HG02571 (cell line): ENCODE data around the gene ST3GAL4.

Experiments
- ATAC-seq: cut with Tn5 transposase; IDR thresholded peaks from one replicate; pipeline ENCODE4 v1.9.1; 2021; ENCODE audit warnings: mild to moderate bottlenecking, moderate library complexity; ENCODE audit not compliant: unreplicated experiment

ST3GAL4 gene

GRCh38 chr11:126418887-126419286 is 63.4 kb downstream of the ST3GAL4 start:
- no peak for ATAC-seq

DNA sequence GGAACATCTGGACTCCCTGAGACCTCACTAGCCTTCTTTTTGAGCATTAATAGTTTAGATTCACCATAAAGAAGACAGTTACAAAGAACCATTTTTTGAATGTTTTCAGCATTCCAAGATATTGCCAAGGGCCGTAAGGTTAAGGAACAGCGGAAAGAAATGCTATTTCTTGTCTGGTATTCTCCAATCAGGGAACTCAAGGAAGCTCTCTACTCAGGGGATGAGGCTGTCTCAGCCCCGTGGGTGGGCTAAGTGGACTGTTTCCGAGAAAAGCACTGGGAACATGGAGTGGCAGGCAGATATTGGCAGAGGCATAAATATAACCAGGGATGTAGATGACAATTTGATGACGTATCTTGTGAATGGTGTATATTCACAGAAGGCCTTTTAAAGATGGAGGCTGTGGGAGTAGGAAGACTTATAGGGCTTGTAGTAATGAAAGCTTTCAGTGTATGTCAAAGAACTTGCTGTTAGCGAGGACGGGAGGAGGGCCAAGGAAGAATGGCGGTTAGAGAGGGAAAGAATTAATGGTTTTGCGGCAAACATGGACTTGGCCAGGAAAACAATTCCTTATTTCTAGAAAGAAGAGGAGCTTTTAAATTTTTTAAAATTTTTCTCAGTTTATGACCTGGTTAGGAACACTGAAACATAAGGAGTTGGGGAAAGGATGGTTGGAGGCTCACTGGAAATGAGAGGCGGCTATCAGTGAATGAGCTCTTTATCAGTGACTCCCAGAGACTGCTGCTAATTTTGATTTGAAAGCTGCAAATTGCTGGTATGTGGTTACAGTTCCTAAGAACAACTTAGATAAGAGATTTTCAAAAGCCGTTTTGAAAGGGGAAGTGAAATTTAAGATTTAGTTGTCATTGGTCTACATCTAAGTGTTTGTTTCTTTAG is 64.6 kb downstream of the ST3GAL4 start:
- ATAC-seq, result peak; percentile 55

- no peak for ATAC-seq
Observed at GRCh38 chr11:126420698-126421256, 65.3 kb downstream of the ST3GAL4 start.

GRCh38 chr11:126421271-126421671 is 65.8 kb downstream of the ST3GAL4 start:
- no peak for ATAC-seq

GRCh38 chr11:126422446-126422845 is 67.0 kb downstream of the ST3GAL4 start:
- no peak for ATAC-seq

GRCh38 chr11:126423154-126423553 is 67.7 kb downstream of the ST3GAL4 start:
- ATAC-seq, result no peak

- ATAC-seq, result no peak
Observed at GRCh38 chr11:126423743-126424142, 68.3 kb downstream of the ST3GAL4 start.

DNA sequence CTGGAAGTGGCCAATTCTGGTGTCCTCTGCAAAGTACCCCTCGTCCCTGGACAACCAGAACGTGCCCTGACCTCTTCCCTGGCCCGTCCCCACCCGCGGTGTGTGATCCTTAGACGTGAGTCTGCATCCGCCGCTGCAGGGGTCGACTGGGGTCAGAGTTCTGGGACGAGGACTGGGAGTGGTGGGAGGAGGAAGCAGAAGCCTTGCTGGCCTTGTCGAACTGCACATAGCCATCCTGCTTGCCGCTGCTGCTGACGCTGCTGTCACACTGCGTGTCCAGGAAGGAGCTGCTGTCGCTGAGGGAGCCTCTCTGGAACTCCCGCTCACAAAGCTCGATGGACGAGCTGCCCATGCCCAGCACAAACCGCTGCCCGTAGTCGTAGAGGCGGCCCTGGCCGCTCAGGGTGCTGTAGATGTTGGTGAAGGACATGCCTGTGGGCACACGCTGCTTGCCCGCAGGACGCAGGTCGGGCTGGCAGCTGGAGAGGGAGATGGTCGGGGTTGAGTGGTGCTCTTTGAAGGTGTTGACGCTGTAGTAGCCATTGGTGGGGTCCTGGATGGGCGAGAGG is 69.1 kb downstream of the ST3GAL4 start:
- no peak for ATAC-seq

DNA sequence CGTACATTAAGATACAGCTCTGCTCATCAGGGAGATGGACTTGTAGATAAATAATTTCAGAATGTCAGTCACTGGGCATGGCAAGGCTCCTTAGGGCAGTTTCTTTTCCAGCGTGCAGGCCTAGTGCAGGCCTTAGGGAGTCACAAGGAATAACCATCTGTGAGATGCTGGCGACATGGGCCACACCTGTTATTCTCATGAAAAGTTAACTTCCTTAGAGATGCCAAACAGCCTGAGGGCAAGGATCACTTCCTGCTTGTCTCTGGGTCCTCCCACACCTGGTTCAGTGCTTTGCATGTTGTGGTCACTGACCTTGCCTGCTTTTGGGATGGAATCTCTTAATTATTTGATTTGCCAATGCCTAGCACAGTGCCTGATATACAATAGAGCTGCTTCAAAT is 70.6 kb downstream of the ST3GAL4 start:
- ATAC-seq, result no peak

DNA sequence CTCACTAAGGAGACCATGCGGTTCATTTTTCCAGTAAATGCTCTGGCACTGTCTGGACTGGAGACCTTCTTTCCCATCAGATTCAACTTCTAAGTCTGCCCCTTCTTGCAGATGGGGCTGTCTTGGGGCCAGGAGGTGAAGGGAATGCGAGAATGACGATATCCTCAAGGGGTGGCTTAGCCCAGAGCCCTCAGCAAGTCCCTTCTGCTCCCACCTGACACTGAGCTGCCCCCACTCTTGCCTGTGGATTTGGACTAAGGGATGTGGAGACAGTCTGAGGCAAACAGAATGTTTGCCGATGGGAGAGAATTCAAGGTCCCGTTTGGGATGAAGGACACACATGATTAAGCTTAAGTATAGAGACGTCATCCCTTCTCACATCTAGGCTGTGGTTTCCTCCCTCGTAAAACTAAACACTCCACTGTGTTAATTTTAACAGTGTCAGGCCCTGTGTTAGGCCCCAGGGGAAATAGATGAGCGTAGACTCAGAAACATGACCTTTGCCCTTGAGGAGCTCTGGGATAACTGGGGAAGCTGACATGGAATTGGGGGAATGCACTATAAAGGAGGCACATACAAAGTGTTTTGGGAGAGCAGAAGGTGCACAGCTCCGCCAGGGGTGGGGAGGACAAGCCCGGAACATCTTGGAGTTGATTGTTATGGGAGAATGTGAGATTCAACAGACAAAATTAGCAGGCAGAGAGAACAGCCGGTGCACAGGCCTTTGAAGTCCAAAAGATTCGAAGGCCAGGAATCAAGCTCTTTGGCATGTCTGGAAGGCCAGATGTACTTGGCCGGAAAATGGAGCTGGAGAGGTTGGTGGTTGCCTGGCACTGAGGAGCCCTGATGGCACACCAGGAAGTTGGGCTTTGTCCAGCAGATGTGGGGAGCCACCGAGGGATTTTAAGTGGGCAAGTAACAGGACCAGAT is 71.6 kb downstream of the ST3GAL4 start:
- ATAC-seq, result peak; percentile 61

DNA sequence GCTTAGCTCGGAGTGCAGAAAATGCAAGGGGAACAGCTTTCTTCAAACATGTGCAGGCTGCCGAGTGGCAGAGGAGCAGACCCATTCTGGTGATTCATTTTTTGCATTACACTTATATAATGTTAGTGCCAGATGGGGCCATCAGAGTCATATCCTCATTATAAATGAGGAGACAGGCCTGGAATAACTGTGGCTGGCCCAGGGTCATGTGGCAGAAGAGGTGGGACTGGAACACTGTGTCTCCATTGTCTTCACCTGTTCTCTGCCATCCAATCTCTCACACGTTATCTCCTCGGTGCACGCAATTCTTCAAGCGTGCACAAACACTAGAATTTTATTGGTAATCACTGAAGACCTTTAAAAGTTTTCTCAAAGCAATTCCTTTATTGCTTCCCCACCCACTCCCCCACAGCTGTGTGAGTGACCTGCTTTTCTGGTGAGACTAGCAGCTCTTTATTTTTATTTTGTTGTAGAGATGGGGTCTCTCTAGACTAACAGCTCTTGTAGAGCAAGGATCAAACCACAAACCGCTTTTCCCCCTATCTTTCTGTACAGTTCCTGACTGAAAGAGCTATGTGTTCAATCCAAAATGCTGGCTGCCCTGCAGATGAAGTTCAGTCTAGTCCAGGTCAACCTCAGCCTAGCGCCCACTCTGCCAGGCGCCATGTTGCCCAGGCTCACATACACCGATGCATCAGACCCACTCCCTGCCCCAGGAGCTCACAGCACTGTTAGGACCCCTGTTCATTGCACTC is 75.3 kb downstream of the ST3GAL4 start:
- no peak for ATAC-seq

- no peak for ATAC-seq
Observed at GRCh38 chr11:126431401-126432064, 76.0 kb downstream of the ST3GAL4 start.

DNA sequence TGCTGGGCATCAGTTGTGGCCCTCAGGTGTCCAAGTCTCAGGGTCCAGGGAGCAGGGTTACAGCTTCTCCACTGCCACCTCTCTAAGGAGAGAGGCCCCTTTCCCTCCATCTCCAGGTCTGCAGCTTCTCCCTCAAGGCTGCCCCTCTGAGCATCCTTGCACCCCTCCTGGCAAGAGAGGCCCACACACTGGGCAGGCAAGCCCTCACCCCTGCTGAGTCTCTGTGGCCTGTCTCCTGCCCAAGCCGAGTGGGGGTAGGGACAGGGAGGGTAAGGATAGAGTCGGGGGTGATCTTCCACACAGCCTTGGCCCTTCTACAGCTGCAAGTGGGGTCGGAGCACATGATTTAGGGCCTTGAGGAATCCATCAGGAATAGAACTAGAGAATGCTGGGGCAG is 76.6 kb downstream of the ST3GAL4 start:
- no peak for ATAC-seq

- ATAC-seq, result no peak
Observed at GRCh38 chr11:126432525-126432924, 77.0 kb downstream of the ST3GAL4 start.

GRCh38 chr11:126433244-126433846 is 77.9 kb downstream of the ST3GAL4 start:
- no peak for ATAC-seq

- ATAC-seq, result no peak
Observed at GRCh38 chr11:126433989-126434949, 78.8 kb downstream of the ST3GAL4 start.

DNA sequence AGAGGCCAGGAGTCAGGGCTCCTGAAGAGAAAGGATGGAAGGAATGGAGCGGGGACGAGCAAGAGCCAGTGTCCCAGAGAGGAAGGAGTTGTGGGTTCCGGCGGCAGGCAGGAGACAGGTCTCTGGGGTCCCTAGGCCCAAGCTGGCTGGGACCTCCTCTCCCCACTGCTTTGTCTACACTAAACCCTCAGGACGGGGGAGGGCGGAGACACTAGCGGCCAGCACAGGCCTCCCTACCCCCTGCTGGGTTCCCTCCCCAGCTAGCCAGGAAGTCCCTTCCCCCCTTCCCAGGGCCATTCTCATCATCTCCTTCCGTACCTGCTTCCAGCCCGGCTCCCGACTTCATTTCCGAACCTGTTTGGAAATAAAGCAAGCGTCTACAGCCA is 79.5 kb downstream of the ST3GAL4 start:
- no peak for ATAC-seq

DNA sequence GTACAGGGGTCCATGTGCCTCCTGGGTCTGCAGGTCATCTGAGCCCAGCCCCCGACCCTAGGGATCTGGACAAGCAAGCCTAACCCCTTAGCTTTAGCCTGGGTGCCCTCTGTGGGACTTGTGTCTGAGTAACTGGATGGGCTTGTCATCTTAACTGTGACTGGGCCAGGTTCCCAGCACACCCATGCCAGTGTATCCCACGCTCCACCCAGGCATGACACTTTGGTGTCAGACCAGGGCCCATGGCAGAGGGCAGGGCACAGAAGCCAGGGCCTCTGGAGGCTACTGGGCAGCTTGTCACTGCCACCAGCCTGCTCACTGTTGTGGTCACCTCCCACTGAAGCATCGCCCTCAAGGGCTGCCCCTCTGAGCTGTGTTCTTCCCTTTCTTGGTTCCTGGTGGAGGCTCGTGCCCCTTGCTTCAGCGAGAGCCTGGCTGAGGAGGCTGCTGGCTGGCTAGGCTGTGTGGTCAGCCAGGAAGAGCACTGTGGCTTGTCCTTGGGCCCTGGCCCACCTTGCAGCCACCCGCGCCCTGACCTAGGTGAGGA is 80.8 kb downstream of the ST3GAL4 start:
- ATAC-seq, result no peak
